Naive B cell (primary cell): ENCODE results near the gene DLL1. TPM values are rescaled to one million over a fixed set of nuclear protein-coding genes. Genes with fewer than 3 reads are reported as not detected.

Source experiments
- ATAC-seq, 2 donors: fragments of 150-1000 bp; cut with Tn5 transposase; 2 replicates each; pipeline ENCODE4 v1.10.0; 2021; ENCODE audit warnings: low read depth in 2 of 2, mild to moderate bottlenecking in 2 of 2, moderate library complexity in 2 of 2
- DNase-seq: peaks from one replicate; pipeline ENCODE4 v3.0.0; 2022
- H3K27ac Mint-ChIP-seq, 6 donors: one replicate each; pipeline ENCODE4 v1.8.0; 2020 to 2022; ENCODE audit warnings: mild to moderate bottlenecking in 6 of 6, mixed read lengths in 6 of 6, moderate library complexity in 5 of 6, inconsistent platforms in 2 of 6
- H3K27me3 Mint-ChIP-seq, 3 donors: one replicate each; pipeline ENCODE4 v1.8.0; 2021 to 2022; ENCODE audit warnings: mixed read lengths in 3 of 3, mild to moderate bottlenecking in 1 of 3
- H3K36me3 Mint-ChIP-seq, 2 donors: one replicate each; pipeline ENCODE4 v1.8.0; 2020 to 2022; ENCODE audit warnings: mixed read lengths in 2 of 2, inconsistent platforms in 1 of 2, mild to moderate bottlenecking in 1 of 2
- H3K4me1 Mint-ChIP-seq, 3 donors: one replicate each; pipeline ENCODE4 v1.8.0; 2020 to 2022; ENCODE audit warnings: mixed read lengths in 3 of 3, inconsistent platforms in 1 of 3, mild to moderate bottlenecking in 1 of 3, moderate library complexity in 1 of 3
- H3K4me3 Mint-ChIP-seq, 8 donors: one replicate each; pipeline ENCODE4 v1.8.0; 2020 to 2022; ENCODE audit warnings: mild to moderate bottlenecking in 8 of 8, mixed read lengths in 8 of 8, moderate library complexity in 8 of 8, inconsistent platforms in 2 of 8
- H3K9me3 Mint-ChIP-seq, 7 donors: one replicate each; pipeline ENCODE4 v1.8.0; 2020 to 2022; ENCODE audit warnings: mixed read lengths in 7 of 7, mild to moderate bottlenecking in 5 of 7, inconsistent platforms in 2 of 7, moderate library complexity in 1 of 7
- polyA plus RNA-seq, 6 donors: library from polyadenylated mRNA; unstranded; fragments of 300-500 nt; fragmentation: Illumina TruSeq; gene quantifications; one replicate each; pipeline ENCODE4 v1.2.3, GENCODE V29; 2021; ENCODE audit warnings: low read depth in 6 of 6

Gene DLL1
- polyA plus RNA-seq, 6 donors from 2014 or later, result 0.19 to 1.4 (median 0.98) TPM; not detected in 2

- Mint-ChIP-seq H3K27me3 (peaks cover 20 to 32% (median 24%) of the 10 kb centered on the region in 3 donors), H3K9me3 (peaks cover 2 to 6% (median 4%) of the 10 kb centered on the region in 7 donors), H3K4me3 (peak within 1 kb of the TSS; percentile 93 to 98 (median 96)), H3K27ac (peak within 1 kb of the TSS; percentile 95 to 98 (median 97)), H3K4me1 (peaks cover 36 to 46% (median 44%) of the 10 kb centered on the region in 3 donors), H3K36me3 (peaks cover 5 to 7% of the 10 kb centered on the region in 2 donors)
- peak; percentile 97 for ATAC-seq
- DNase-seq, result peak; percentile 97
These were observed 15.6 kb upstream of the DLL1 start, which contains the start of gene FAM120B for GRCh38 chr6:170306324-170307079. Gene FAM120B, plus strand, starts transcription at chr6:170306758. Its CDS starts 10,633 bp downstream, at chr6:170317391.

GRCh38 chr6:170305805-170306323 lies 15.0 kb upstream of the DLL1 start:
- Mint-ChIP-seq H3K36me3 (peaks cover 8 to 11% of the 10 kb centered on the region in 2 donors), H3K27me3 (peaks cover 25 to 37% (median 26%) of the 10 kb centered on the region in 3 donors), H3K27ac (peak overlapping the region in 5 of 6 donors; percentile 38 to 97 (median 63)), H3K4me3 (peak overlapping the region; percentile 78 to 98 (median 94)), H3K9me3 (peaks cover 4 to 10% (median 5%) of the 10 kb centered on the region in 7 donors), H3K4me1 (peaks cover 30 to 39% (median 38%) of the 10 kb centered on the region in 3 donors)
- ATAC-seq, result no peak
- DNase-seq, result no peak

GRCh38 chr6:170301184-170301583 lies 10.3 kb upstream of the DLL1 start:
- H3K4me3 Mint-ChIP-seq, result no peak overlapping the region
- peaks cover 11 to 13% of the 10 kb centered on the region in 2 donors for H3K36me3 Mint-ChIP-seq
- peaks cover 2 to 4% (median 4%) of the 10 kb centered on the region in 3 donors for H3K4me1 Mint-ChIP-seq
- DNase-seq, result no peak
- peaks cover 4 to 10% (median 5%) of the 10 kb centered on the region in 7 donors for H3K9me3 Mint-ChIP-seq
- H3K27ac Mint-ChIP-seq, result no peak overlapping the region
- ATAC-seq, result no peak
- peaks cover 52 to 64% (median 63%) of the 10 kb centered on the region in 3 donors for H3K27me3 Mint-ChIP-seq

- Mint-ChIP-seq H3K27me3 (peaks cover 54 to 78% (median 65%) of the 10 kb centered on the region in 3 donors), H3K9me3 (peaks cover 4 to 10% (median 5%) of the 10 kb centered on the region in 7 donors), H3K4me3 (peak overlapping the region in 1 of 8 donors; percentile 39), H3K4me1 (peaks cover 15 to 24% (median 16%) of the 10 kb centered on the region in 3 donors), H3K27ac (no peak overlapping the region), H3K36me3 (peaks cover 11 to 13% of the 10 kb centered on the region in 2 donors)
- no peak for DNase-seq
- no peak for ATAC-seq
These were observed 7.8 kb upstream of the DLL1 start for GRCh38 chr6:170298688-170299087.

- ATAC-seq, result no peak
- no peak overlapping the region for H3K27ac Mint-ChIP-seq
- peaks cover 24 to 34% (median 25%) of the 10 kb centered on the region in 3 donors for H3K4me1 Mint-ChIP-seq
- peak overlapping the region in 6 of 8 donors; percentile 12 to 63 (median 50) for H3K4me3 Mint-ChIP-seq
- peaks cover 4 to 10% (median 5%) of the 10 kb centered on the region in 7 donors for H3K9me3 Mint-ChIP-seq
- peaks cover 54 to 86% (median 66%) of the 10 kb centered on the region in 3 donors for H3K27me3 Mint-ChIP-seq
- no peak for DNase-seq
- H3K36me3 Mint-ChIP-seq, result peaks cover 11 to 13% of the 10 kb centered on the region in 2 donors
These were observed 6.9 kb upstream of the DLL1 start for GRCh38 chr6:170297576-170298330.

DNA sequence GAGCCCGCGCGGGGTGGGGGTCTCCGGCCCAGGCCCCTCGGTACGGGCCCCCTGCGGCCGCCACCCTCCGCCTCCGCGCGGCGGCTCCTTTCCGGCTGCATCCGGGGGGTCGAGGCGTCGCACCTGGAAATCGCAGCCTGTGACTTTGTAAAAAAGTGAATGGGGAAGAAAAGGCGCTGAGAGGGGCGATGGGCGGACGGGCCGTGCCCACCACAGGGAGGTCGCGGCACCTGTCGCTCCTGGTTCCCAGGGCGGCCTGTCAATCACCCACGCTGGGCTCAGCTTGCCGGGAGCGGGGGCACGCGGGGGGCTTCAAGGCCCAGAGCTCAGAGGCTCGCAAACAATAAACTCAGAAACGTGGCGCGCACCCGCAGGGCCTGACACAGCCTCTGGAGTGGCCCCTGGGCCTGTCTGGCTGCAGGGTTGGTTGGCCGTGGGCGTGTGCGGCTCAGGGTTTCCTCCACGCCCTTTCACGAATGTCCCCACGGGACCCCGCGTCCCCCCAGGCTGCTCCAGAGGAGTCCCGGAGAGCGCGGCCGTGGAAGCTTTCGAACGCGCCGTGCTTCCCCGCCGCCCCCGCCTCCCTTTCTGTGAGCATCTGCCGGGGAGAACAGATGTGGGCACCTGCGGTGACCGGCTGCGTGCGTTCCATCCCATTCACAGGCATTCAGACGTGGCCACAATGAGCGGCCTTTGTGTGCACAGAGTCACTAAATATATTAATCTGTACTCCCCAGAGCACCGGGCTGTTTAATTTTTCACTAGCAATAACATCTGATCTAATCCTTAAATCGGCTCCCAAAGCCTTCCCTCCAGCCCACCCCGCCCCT lies 6.1 kb upstream of the DLL1 start:
- Mint-ChIP-seq H3K36me3 (peaks cover 9 to 12% of the 10 kb centered on the region in 2 donors), H3K27ac (no peak overlapping the region), H3K4me1 (peaks cover 30 to 42% (median 32%) of the 10 kb centered on the region in 3 donors), H3K27me3 (peaks cover 55 to 87% (median 66%) of the 10 kb centered on the region in 3 donors), H3K9me3 (peaks cover 4 to 9% (median 5%) of the 10 kb centered on the region in 7 donors), H3K4me3 (peak overlapping the region in 7 of 8 donors; percentile 26 to 69 (median 62))
- ATAC-seq, result no peak
- DNase-seq, result peak; percentile 17

- Mint-ChIP-seq H3K9me3 (peaks cover 0 to 4% (median under 1%) of the 10 kb centered on the region in 7 donors), H3K4me3 (peak overlapping the region in 2 of 8 donors; percentile 79 to 81), H3K4me1 (peaks cover 34 to 47% (median 34%) of the 10 kb centered on the region in 3 donors), H3K27me3 (peaks cover 53 to 86% (median 66%) of the 10 kb centered on the region in 3 donors), H3K27ac (no peak overlapping the region), H3K36me3 (peaks cover 3 to 6% of the 10 kb centered on the region in 2 donors)
- DNase-seq, result no peak
- no peak for ATAC-seq
These were observed 5.5 kb upstream of the DLL1 start for GRCh38 chr6:170296423-170296745.

- peak overlapping the region; percentile 69 to 95 (median 81) for H3K4me3 Mint-ChIP-seq
- ATAC-seq, result peak; percentile 72 to 73
- peaks cover 0 to 4% of the 10 kb centered on the region in 2 donors for H3K36me3 Mint-ChIP-seq
- peak overlapping the region in 4 of 6 donors; percentile 53 to 91 (median 76) for H3K27ac Mint-ChIP-seq
- DNase-seq, result peak; percentile 78
- peaks cover 53 to 80% (median 62%) of the 10 kb centered on the region in 3 donors for H3K27me3 Mint-ChIP-seq
- peaks cover 34 to 47% (median 34%) of the 10 kb centered on the region in 3 donors for H3K4me1 Mint-ChIP-seq
- no peaks in the 10 kb centered on the region for H3K9me3 Mint-ChIP-seq
These were observed 4.9 kb upstream of the DLL1 start for GRCh38 chr6:170295510-170296422.

- ATAC-seq, result peak; percentile 10 to 12
- H3K4me3 Mint-ChIP-seq, result peak overlapping the region; percentile 36 to 95 (median 80)
- H3K27ac Mint-ChIP-seq, result peak overlapping the region in 4 of 6 donors; percentile 16 to 87 (median 76)
- DNase-seq, result peak; percentile 47
- H3K9me3 Mint-ChIP-seq, result no peaks in the 10 kb centered on the region
- H3K4me1 Mint-ChIP-seq, result peaks cover 34 to 54% (median 41%) of the 10 kb centered on the region in 3 donors
- H3K36me3 Mint-ChIP-seq, result peaks cover 0 to 3% of the 10 kb centered on the region in 2 donors
- H3K27me3 Mint-ChIP-seq, result peaks cover 47 to 78% (median 54%) of the 10 kb centered on the region in 3 donors
These were observed 4.1 kb upstream of the DLL1 start for GRCh38 chr6:170294813-170295509.

DNA sequence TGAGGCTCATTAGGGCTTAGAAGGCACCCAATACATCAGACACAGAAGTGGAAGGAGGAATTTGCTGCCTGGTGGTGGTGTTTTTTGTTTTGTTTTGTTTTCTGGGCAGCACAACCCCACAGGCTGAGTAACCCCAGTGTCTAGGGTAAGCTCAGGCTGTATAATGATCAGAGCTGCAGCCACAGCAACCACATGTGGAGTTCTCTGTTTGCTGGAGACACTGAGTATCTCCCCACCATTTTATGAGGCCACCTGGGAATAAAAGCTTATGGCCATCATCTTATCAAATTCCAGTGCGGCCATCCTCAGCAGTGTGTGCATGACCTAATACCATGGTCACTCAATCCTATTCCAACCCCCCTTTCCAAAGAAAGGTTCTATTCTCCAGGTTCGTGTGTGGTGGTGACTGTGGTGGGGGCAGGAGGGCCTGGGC lies 3.4 kb upstream of the DLL1 start:
- DNase-seq (no peak), ATAC-seq (no peak)
- H3K36me3 Mint-ChIP-seq, result no peaks in the 10 kb centered on the region
- H3K9me3 Mint-ChIP-seq, result no peaks in the 10 kb centered on the region
- peaks cover 34 to 55% (median 41%) of the 10 kb centered on the region in 3 donors for H3K4me1 Mint-ChIP-seq
- peaks cover 40 to 71% (median 48%) of the 10 kb centered on the region in 3 donors for H3K27me3 Mint-ChIP-seq
- peak overlapping the region in 6 of 8 donors; percentile 73 to 95 (median 82) for H3K4me3 Mint-ChIP-seq
- H3K27ac Mint-ChIP-seq, result peak overlapping the region in 2 of 6 donors; percentile 77 to 87
